ENCODE data around the gene SELENOO.

GRCh38 chr22:50247748-50248147 is 46.9 kb downstream of the SELENOO start:
- no peak for TF ChIP-seq CTCF (conservative IDR thresholded peaks at IDR 0.05; ENCODE audit: low read depth, low read length)
- no peak for TF ChIP-seq EZH2 (IDR thresholded peaks at IDR 0.05; ENCODE audit: low read length, unreplicated experiment)
- TF ChIP-seq EZH2phosphoT487 (IDR thresholded peaks at IDR 0.05; ENCODE audit: borderline replicate concordance, low read length) = no peak

Data from PC-3 (cell line).